GM12801 (cell line): ENCODE data around the gene STARD6.

Experiments
- CTCF ChIP-seq: IDR thresholded peaks from one replicate; pipeline ENCODE4 v1.5.1; 2011; ENCODE audit warnings: control low read depth; ENCODE audit not compliant: insufficient read length; ENCODE audit errors: extremely low read depth

STARD6 gene

GRCh38 chr18:54360406-54360805 is 2.7 kb upstream of the STARD6 start:
- no peak for TF ChIP-seq CTCF

- no peak for TF ChIP-seq CTCF
Measured at GRCh38 chr18:54359233-54359632, 1.6 kb upstream of the STARD6 start.

- no peak for TF ChIP-seq CTCF
Measured at GRCh38 chr18:54358495-54359040, 910 bp upstream of the STARD6 start.

- TF ChIP-seq CTCF = no peak
Measured at GRCh38 chr18:54357082-54357659, 487 bp downstream of the STARD6 start.

- TF ChIP-seq CTCF = no peak
Measured at GRCh38 chr18:54351186-54351585, 6.5 kb downstream of the STARD6 start.

GRCh38 chr18:54338230-54338629 is 19.4 kb downstream of the STARD6 start:
- no peak for TF ChIP-seq CTCF

GRCh38 chr18:54335638-54336173 is 22.0 kb downstream of the STARD6 start:
- no peak for TF ChIP-seq CTCF
